H7 (cell line): Measurements from ENCODE around the gene BSN. TPM values are rescaled to one million over a fixed set of nuclear protein-coding genes. Genes with fewer than 3 reads are reported as not detected.
A peak's percentile ranks its signal among the peaks of the same experiment; 100 is the strongest.

Experiments used
- DNase-seq: peaks from one replicate; pipeline ENCODE4 v3.0.0; 2012
- H3K27me3 ChIP-seq: 2 replicates; pipeline ENCODE4 v1.6.0; 2011; ENCODE audit warnings: mild to moderate bottlenecking, low read length; ENCODE audit not compliant: control insufficient read depth, insufficient read depth
- H3K36me3 ChIP-seq: replicated peaks from 2 replicates; pipeline ENCODE4 v1.5.1; 2011; ENCODE audit warnings: low read length; ENCODE audit not compliant: control insufficient read depth, insufficient read depth
- H3K4me3 ChIP-seq: 2 replicates; pipeline ENCODE4 v1.5.1; 2011; ENCODE audit warnings: low read depth, mild to moderate bottlenecking, control low read depth, low read length, moderate library complexity; ENCODE audit not compliant: insufficient read depth
- total RNA-seq: library from RNA; depleted of rRNA; stranded (reverse); fragments of >200 nt; shearing (Covaris generic); gene quantifications from 2 replicates; pipeline ENCODE4 v1.2.3, GENCODE V29; 2014

The BSN gene
- total RNA-seq, 1 experiment from 2014 or later, result 1.1 TPM

- Histone ChIP-seq H3K4me3 (no peak overlapping the region), H3K27me3 (no peaks in the 10 kb centered on the region), H3K36me3 (no peaks in the 10 kb centered on the region)
- no peak for DNase-seq
These were observed 101.5 kb downstream of the BSN start for GRCh38 chr3:49655731-49656285.

DNA sequence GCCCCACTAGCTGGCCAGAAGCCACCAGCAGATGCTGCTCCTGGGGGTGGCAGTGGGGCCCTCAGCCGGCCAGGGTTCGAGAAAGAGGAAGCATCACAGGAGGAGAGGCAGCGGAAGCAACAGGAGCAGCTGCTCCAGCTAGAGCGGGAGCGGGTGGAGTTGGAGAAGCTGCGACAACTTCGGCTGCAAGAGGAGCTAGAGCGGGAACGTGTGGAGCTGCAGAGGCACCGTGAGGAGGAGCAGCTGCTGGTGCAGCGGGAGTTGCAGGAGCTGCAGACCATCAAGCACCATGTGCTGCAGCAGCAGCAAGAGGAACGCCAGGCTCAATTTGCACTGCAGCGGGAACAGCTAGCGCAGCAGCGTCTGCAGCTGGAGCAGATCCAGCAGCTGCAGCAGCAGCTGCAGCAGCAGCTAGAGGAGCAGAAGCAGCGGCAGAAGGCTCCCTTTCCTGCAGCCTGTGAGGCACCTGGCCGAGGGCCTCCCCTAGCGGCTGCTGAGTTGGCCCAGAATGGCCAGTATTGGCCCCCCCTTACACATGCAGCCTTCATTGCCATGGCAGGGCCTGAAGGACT is 102.3 kb downstream of the BSN start:
- DNase-seq, result no peak
- H3K4me3 ChIP-seq, result no peak overlapping the region
- H3K27me3 ChIP-seq, result no peaks in the 10 kb centered on the region
- no peaks in the 10 kb centered on the region for H3K36me3 ChIP-seq

DNA sequence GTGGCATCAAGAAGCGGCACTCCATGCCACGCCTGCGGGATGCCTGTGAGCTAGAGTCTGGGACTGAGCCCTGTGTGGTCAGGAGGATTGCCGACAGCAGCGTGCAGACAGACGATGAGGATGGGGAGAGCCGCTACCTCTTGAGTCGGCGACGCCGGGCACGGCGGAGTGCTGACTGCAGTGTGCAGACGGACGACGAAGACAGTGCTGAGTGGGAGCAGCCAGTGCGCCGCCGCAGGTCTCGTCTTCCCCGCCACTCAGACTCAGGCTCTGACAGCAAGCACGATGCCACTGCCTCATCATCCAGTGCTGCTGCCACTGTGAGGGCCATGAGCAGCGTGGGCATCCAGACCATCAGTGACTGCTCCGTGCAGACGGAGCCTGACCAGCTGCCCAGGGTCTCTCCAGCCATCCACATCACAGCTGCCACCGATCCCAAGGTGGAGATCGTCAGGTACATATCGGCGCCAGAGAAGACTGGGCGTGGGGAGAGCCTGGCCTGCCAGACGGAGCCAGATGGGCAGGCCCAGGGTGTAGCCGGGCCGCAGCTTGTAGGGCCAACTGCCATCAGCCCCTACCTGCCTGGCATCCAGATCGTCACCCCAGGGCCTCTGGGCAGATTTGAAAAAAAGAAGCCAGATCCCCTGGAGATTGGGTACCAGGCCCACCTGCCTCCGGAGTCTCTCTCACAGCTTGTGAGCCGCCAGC is 103.1 kb downstream of the BSN start:
- no peak for DNase-seq
- Histone ChIP-seq H3K36me3 (no peaks in the 10 kb centered on the region), H3K27me3 (no peaks in the 10 kb centered on the region), H3K4me3 (no peak overlapping the region)

DNA sequence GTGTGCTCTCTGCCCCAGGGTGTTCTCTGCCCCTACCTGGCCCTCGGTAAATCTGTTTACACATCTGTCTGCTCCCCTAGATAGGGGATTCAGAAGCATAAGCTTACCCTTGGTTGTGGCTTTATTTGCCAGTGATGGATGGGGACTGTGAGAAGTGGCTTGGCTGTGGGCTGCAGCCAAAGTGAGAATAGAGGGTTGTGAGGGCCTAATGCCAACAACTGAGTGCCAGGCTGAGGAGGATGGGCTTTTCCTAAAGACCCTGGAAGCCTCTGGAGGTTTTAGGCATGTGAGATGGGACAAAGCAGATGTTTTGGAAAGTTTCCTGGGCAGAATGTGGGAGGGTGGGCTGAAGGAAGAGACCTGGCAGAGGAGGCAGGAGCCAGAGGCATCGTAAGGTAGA is 104.4 kb downstream of the BSN start:
- Histone ChIP-seq H3K4me3 (no peak overlapping the region), H3K27me3 (no peaks in the 10 kb centered on the region), H3K36me3 (no peaks in the 10 kb centered on the region)
- no peak for DNase-seq

GRCh38 chr3:49659756-49660155 is 105.5 kb downstream of the BSN start:
- H3K36me3 ChIP-seq, result no peaks in the 10 kb centered on the region

GRCh38 chr3:49661281-49661680 is 107.0 kb downstream of the BSN start:
- H3K27me3 ChIP-seq, result no peaks in the 10 kb centered on the region
- H3K4me3 ChIP-seq, result no peak overlapping the region
- no peaks in the 10 kb centered on the region for H3K36me3 ChIP-seq
- no peak for DNase-seq

More at GRCh38 chr3:49659756-49660155, 105.5 kb downstream of the BSN start:
- no peak for DNase-seq
- Histone ChIP-seq H3K4me3 (no peak overlapping the region), H3K27me3 (no peaks in the 10 kb centered on the region)

- no peak for DNase-seq
- H3K4me3 ChIP-seq, result no peak overlapping the region
- H3K27me3 ChIP-seq, result no peaks in the 10 kb centered on the region
- no peaks in the 10 kb centered on the region for H3K36me3 ChIP-seq
These were observed 107.7 kb downstream of the BSN start for GRCh38 chr3:49662021-49662420.

GRCh38 chr3:49662720-49663413 is 108.6 kb downstream of the BSN start:
- no peak for DNase-seq
- H3K27me3 ChIP-seq, result no peaks in the 10 kb centered on the region
- H3K4me3 ChIP-seq, result no peak overlapping the region
- H3K36me3 ChIP-seq, result no peaks in the 10 kb centered on the region

DNA sequence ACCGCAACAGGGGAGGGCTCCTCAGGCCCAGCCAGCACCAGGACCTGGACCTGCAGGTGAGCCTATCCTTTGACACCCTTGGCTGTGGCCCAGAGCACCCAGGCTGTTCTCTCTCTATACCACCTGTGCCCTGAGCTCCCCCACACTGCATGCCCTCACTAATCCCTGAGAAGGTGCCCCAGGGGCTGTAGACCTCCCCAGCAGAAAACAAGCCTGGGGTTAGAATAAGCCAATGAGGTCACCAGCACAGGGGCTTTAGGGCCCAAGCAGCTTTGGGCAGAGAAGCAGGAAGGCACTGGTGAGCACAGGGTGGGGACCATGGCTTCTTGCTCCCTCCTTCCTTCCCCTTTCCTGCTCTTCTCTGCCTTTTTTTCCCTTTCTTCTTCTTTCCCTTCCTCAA is 109.6 kb downstream of the BSN start:
- no peaks in the 10 kb centered on the region for H3K27me3 ChIP-seq
- no peaks in the 10 kb centered on the region for H3K36me3 ChIP-seq
- DNase-seq, result no peak
- no peak overlapping the region for H3K4me3 ChIP-seq

GRCh38 chr3:49664300-49664699 is 110.0 kb downstream of the BSN start:
- no peaks in the 10 kb centered on the region for H3K36me3 ChIP-seq
- H3K4me3 ChIP-seq, result no peak overlapping the region
- no peaks in the 10 kb centered on the region for H3K27me3 ChIP-seq
- no peak for DNase-seq

GRCh38 chr3:49665822-49666519 is 111.7 kb downstream of the BSN start:
- Histone ChIP-seq H3K36me3 (no peaks in the 10 kb centered on the region), H3K27me3 (no peaks in the 10 kb centered on the region), H3K4me3 (no peak overlapping the region)
- no peak for DNase-seq

- peak; percentile 69 for DNase-seq
- no peaks in the 10 kb centered on the region for H3K36me3 ChIP-seq
These were observed 112.3 kb downstream of the BSN start for GRCh38 chr3:49666592-49666991.

GRCh38 chr3:49667701-49668413 is 113.6 kb downstream of the BSN start:
- Histone ChIP-seq H3K27me3 (no peaks in the 10 kb centered on the region), H3K36me3 (no peaks in the 10 kb centered on the region), H3K4me3 (no peak overlapping the region)
- no peak for DNase-seq

More at GRCh38 chr3:49666592-49666991, 112.3 kb downstream of the BSN start:
- no peak overlapping the region for H3K4me3 ChIP-seq
- no peaks in the 10 kb centered on the region for H3K27me3 ChIP-seq

- H3K36me3 ChIP-seq, result no peaks in the 10 kb centered on the region
- H3K4me3 ChIP-seq, result no peak overlapping the region
- DNase-seq, result peak; percentile 72
- no peaks in the 10 kb centered on the region for H3K27me3 ChIP-seq
These were observed 114.1 kb downstream of the BSN start for GRCh38 chr3:49668414-49668797.
